GM03348 (cell line): Measurements from ENCODE around the gene ECEL1.

ENCODE experiments used
- DNase-seq: peaks from one replicate; pipeline ENCODE4 v3.0.0; 2012; ENCODE audit warnings: low spot score

ECEL1 gene

GRCh38 chr2:232483923-232484627, 3.6 kb downstream of the ECEL1 start:
- no peak for DNase-seq

- no peak for DNase-seq
These were observed 4.2 kb downstream of the ECEL1 start for GRCh38 chr2:232483311-232483922.

GRCh38 chr2:232482301-232483238, 5.1 kb downstream of the ECEL1 start:
- DNase-seq: no peak

GRCh38 chr2:232481322-232482140, 6.1 kb downstream of the ECEL1 start:
- DNase-seq: no peak

GRCh38 chr2:232480201-232481190, 7.1 kb downstream of the ECEL1 start:
- DNase-seq: no peak

- no peak for DNase-seq
These were observed 8.1 kb downstream of the ECEL1 start for GRCh38 chr2:232479341-232480200.

- no peak for DNase-seq
These were observed 8.9 kb downstream of the ECEL1 start for GRCh38 chr2:232478571-232479340.

- no peak for DNase-seq
These were observed 9.7 kb downstream of the ECEL1 start for GRCh38 chr2:232477751-232478510.

- no peak for DNase-seq
These were observed 10.8 kb downstream of the ECEL1 start for GRCh38 chr2:232476791-232477190.

- DNase-seq: no peak
These were observed 11.6 kb downstream of the ECEL1 start for GRCh38 chr2:232476045-232476444.

- DNase-seq: no peak
These were observed 14.2 kb downstream of the ECEL1 start for GRCh38 chr2:232473467-232473890.

- no peak for DNase-seq
These were observed 21.4 kb downstream of the ECEL1 start for GRCh38 chr2:232466221-232466620.

- DNase-seq: no peak
These were observed 22.6 kb downstream of the ECEL1 start for GRCh38 chr2:232465061-232465460.

- no peak for DNase-seq
These were observed 23.1 kb downstream of the ECEL1 start for GRCh38 chr2:232464544-232464885.

- DNase-seq: no peak
These were observed 23.7 kb downstream of the ECEL1 start for GRCh38 chr2:232463701-232464543.

GRCh38 chr2:232460171-232460570, 27.5 kb downstream of the ECEL1 start:
- DNase-seq: no peak

GRCh38 chr2:232459419-232460035, 28.1 kb downstream of the ECEL1 start:
- no peak for DNase-seq
